Spinal cord (tissue), 10 donors: ENCODE measurements around the gene RRP7A. TPM values are rescaled to one million over a fixed set of nuclear protein-coding genes. Genes with fewer than 3 reads are reported as not detected.
"Not testable (repeated sequence)": the region's sequence is repeated elsewhere in the genome, so short reads cannot be mapped to it uniquely, and the experiment has no call there.

Experiments used
- DNase-seq, 6 donors: peaks; one replicate each; pipeline versions ENCODE4 v3.0.0 to v3.0.0-alpha.2; 2013 to 2015; ENCODE audit warnings: low spot score in 6 of 6, low read depth in 4 of 6
- H3K27ac ChIP-seq: one replicate; pipeline ENCODE4 v1.5.1; 2013; ENCODE audit warnings: low read depth, low read length, control low read depth
- H3K27me3 ChIP-seq: one replicate; pipeline ENCODE4 v1.6.1; 2013; ENCODE audit warnings: low read length; ENCODE audit not compliant: control insufficient read depth, insufficient read depth
- H3K36me3 ChIP-seq: one replicate; pipeline ENCODE4 v1.6.1; 2013; ENCODE audit warnings: low read length; ENCODE audit not compliant: control insufficient read depth, insufficient read depth
- H3K4me1 ChIP-seq: one replicate; pipeline ENCODE4 v1.6.1; 2013; ENCODE audit warnings: low read length; ENCODE audit not compliant: control insufficient read depth, insufficient read depth
- H3K4me3 ChIP-seq: one replicate; pipeline ENCODE4 v1.5.1; 2013; ENCODE audit warnings: low read depth, low read length, control low read depth
- H3K9me3 ChIP-seq: one replicate; pipeline ENCODE4 v1.6.1; 2013; ENCODE audit warnings: low read length; ENCODE audit not compliant: control insufficient read depth, insufficient read depth
- WGBS: methylation state at CpG from one replicate; pipeline ENCODE4 v1.1.5; 2013; ENCODE audit warnings: missing lambda C conversion rate; ENCODE audit not compliant: insufficient coverage; 5-methylcytosine and 5-hydroxymethylcytosine counted together
- polyA plus RNA-seq, 2 donors: library from polyadenylated mRNA; unstranded; fragments of 120-200 nt; gene quantifications; one replicate each; pipeline ENCODE4 v1.2.1, GENCODE V29; 2013; ENCODE audit not compliant: insufficient read length in 2 of 2
- total RNA-seq, 2 donors: library from RNA; depleted of rRNA in 1 of 2; stranded (reverse); fragments of 120-200 nt in 1 of 2; fragments of >200 nt in 1 of 2; gene quantifications; one replicate each; pipeline versions ENCODE4 v1.2.3 to v1.2.4, GENCODE V29; 2013 to 2014
- donor health status: healthy.

RRP7A gene
- total and polyA plus RNA-seq, 4 donors, result 15.7 to 46.4 (median 32.7) TPM

GRCh38 chr22:42537199-42537831 lies 17.7 kb upstream of the RRP7A start:
- not testable (repeated sequence) for H3K27me3 ChIP-seq, H3K36me3 ChIP-seq, H3K4me1 ChIP-seq, DNase-seq, H3K27ac ChIP-seq, H3K4me3 ChIP-seq, H3K9me3 ChIP-seq
- WGBS, result no CpG with 5 or more reads among the region's 14 CpGs

GRCh38 chr22:42536634-42537033 lies 17.0 kb upstream of the RRP7A start:
- not testable (repeated sequence) for DNase-seq, H3K4me1 ChIP-seq, H3K36me3 ChIP-seq, H3K27me3 ChIP-seq, H3K4me3 ChIP-seq, H3K9me3 ChIP-seq, H3K27ac ChIP-seq
- 96% methylated on average over 18 of the region's 18 CpGs for WGBS

GRCh38 chr22:42536166-42536565 lies 16.6 kb upstream of the RRP7A start:
- no peaks in the 10 kb centered on the region for H3K27me3 ChIP-seq
- no peaks in the 10 kb centered on the region for H3K9me3 ChIP-seq
- no peak for DNase-seq
- H3K27ac ChIP-seq, result no peak overlapping the region
- no peak overlapping the region for H3K4me3 ChIP-seq
- H3K36me3 ChIP-seq, result no peaks in the 10 kb centered on the region
- WGBS, result 62% methylated on average over 5 of the region's 7 CpGs
- H3K4me1 ChIP-seq, result no peaks in the 10 kb centered on the region

GRCh38 chr22:42535082-42535731 lies 15.6 kb upstream of the RRP7A start:
- not testable (repeated sequence) for H3K27ac ChIP-seq, H3K4me3 ChIP-seq, H3K4me1 ChIP-seq, H3K9me3 ChIP-seq, H3K27me3 ChIP-seq, H3K36me3 ChIP-seq
- DNase-seq, result peak in 1 of 6 donors; percentile 63
- WGBS, result no CpG with 5 or more reads among the region's 14 CpGs

- no peak for DNase-seq
- H3K36me3 ChIP-seq, result no peaks in the 10 kb centered on the region
- H3K9me3 ChIP-seq, result no peaks in the 10 kb centered on the region
- H3K4me3 ChIP-seq, result no peak overlapping the region
- 95% methylated on average over 8 of the region's 8 CpGs for WGBS
- H3K27me3 ChIP-seq, result no peaks in the 10 kb centered on the region
- no peaks in the 10 kb centered on the region for H3K4me1 ChIP-seq
- H3K27ac ChIP-seq, result no peak overlapping the region
Observed at GRCh38 chr22:42533638-42533977, 14.0 kb upstream of the RRP7A start.

- not testable (repeated sequence) for H3K27me3 ChIP-seq, H3K9me3 ChIP-seq, H3K4me3 ChIP-seq, H3K4me1 ChIP-seq, DNase-seq, H3K36me3 ChIP-seq, H3K27ac ChIP-seq
- 80% methylated on average over 13 of the region's 24 CpGs for WGBS
Observed at GRCh38 chr22:42531401-42532084, 11.9 kb upstream of the RRP7A start.

- H3K9me3 ChIP-seq, DNase-seq: not testable (repeated sequence)
Observed at GRCh38 chr22:42529435-42529834, 9.8 kb upstream of the RRP7A start.

GRCh38 chr22:42528591-42529307 lies 9.2 kb upstream of the RRP7A start:
- DNase-seq, result no peak
- H3K9me3 ChIP-seq, result no peaks in the 10 kb centered on the region
- H3K27ac ChIP-seq, result no peak overlapping the region
- no peaks in the 10 kb centered on the region for H3K27me3 ChIP-seq
- H3K4me3 ChIP-seq, result no peak overlapping the region
- H3K36me3 ChIP-seq, result no peaks in the 10 kb centered on the region
- 76% methylated on average over 6 of the region's 11 CpGs for WGBS
- no peaks in the 10 kb centered on the region for H3K4me1 ChIP-seq

More at GRCh38 chr22:42529435-42529834, 9.8 kb upstream of the RRP7A start:
- H3K27ac ChIP-seq, H3K27me3 ChIP-seq, H3K4me3 ChIP-seq, H3K36me3 ChIP-seq, H3K4me1 ChIP-seq: not testable (repeated sequence)
- 90% methylated on average over 6 of the region's 8 CpGs for WGBS

GRCh38 chr22:42522546-42522945 lies 3.0 kb upstream of the RRP7A start:
- no peak overlapping the region for H3K4me3 ChIP-seq
- DNase-seq, result no peak
- WGBS, result 98% methylated on average over 13 of the region's 15 CpGs
- H3K9me3 ChIP-seq, result no peaks in the 10 kb centered on the region
- no peak overlapping the region for H3K27ac ChIP-seq
- H3K4me1 ChIP-seq, result peaks cover 6% of the 10 kb centered on the region
- peaks cover 3% of the 10 kb centered on the region for H3K36me3 ChIP-seq
- H3K27me3 ChIP-seq, result no peaks in the 10 kb centered on the region
